WTC11 (cell line): ENCODE data around the gene ITFG1. TPM values are rescaled to one million over a fixed set of nuclear protein-coding genes. Genes with fewer than 3 reads are reported as not detected.
A peak's percentile ranks its signal among the peaks of the same experiment; 100 is the strongest.

Experiments
- ATAC-seq: fragments of 200-7000 bp; cut with Tn5 transposase; 2 replicates; pipeline ENCODE4 v1.10.0; 2021; ENCODE audit warnings: mild to moderate bottlenecking, moderate library complexity
- CTCF ChIA-PET: fragments of 300-600 bp; sonication (Branson Sonifier 250); formaldehyde crosslinking; loops from one replicate; lab custom pipeline; 2021; ENCODE audit warnings: antibody characterized with exemption; lab: Charles Lee
- POLR2A ChIA-PET: fragments of 350-600 bp; sonication (Branson Sonifier 250); formaldehyde crosslinking; loops from one replicate; lab custom pipeline; 2021; ENCODE audit warnings: antibody characterized with exemption; lab: Charles Lee
- DNase-seq: peaks from one replicate; pipeline ENCODE4 v3.0.0; 2021; ENCODE audit warnings: low spot score
- H3K27ac Mint-ChIP-seq: 2 replicates; pipeline ENCODE4 v1.8.0; 2021; ENCODE audit warnings: mixed read lengths
- H3K27me3 Mint-ChIP-seq: 2 replicates; pipeline ENCODE4 v1.8.0; 2021; ENCODE audit warnings: low read depth, mild to moderate bottlenecking, moderate library complexity, mixed read lengths
- H3K36me3 Mint-ChIP-seq: 2 replicates; pipeline ENCODE4 v1.8.0; 2021; ENCODE audit warnings: mixed read lengths
- H3K4me1 Mint-ChIP-seq: 2 replicates; pipeline ENCODE4 v1.8.0; 2022; ENCODE audit warnings: mixed read lengths
- H3K4me3 Mint-ChIP-seq: 2 replicates; pipeline ENCODE4 v1.8.0; 2021; ENCODE audit warnings: mild to moderate bottlenecking, moderate library complexity, mixed read lengths
- H3K9me3 Mint-ChIP-seq: 2 replicates; pipeline ENCODE4 v1.8.0; 2021; ENCODE audit warnings: mixed read lengths
- HMGA2 ChIP-seq: fragments of 250-450 bp; sonication (Bioruptor Pico); IDR thresholded peaks from 2 replicates; pipeline ENCODE4 v1.4.0; 2021; ENCODE audit warnings: mild to moderate bottlenecking, moderate library complexity
- JUN ChIP-seq: sonication (generic); formaldehyde crosslinking; IDR thresholded peaks from 2 replicates; pipeline ENCODE4 v1.8.0; 2023; ENCODE audit warnings: mild to moderate bottlenecking, missing genetic modification reagents
- MYBL2 ChIP-seq: sonication (generic); formaldehyde crosslinking; IDR thresholded peaks from 2 replicates; pipeline ENCODE4 v1.8.1; 2023; ENCODE audit warnings: mild to moderate bottlenecking, moderate library complexity, missing genetic modification reagents
- PRRX2 ChIP-seq: fragments of 250-450 bp; sonication (Bioruptor Pico); IDR thresholded peaks from 2 replicates; pipeline ENCODE4 v1.8.0; 2021; ENCODE audit warnings: mild to moderate bottlenecking
- TEAD4 ChIP-seq: sonication (generic); formaldehyde crosslinking; IDR thresholded peaks from 2 replicates; pipeline ENCODE4 v1.8.0; 2022; ENCODE audit warnings: mild to moderate bottlenecking, missing genetic modification reagents
- ZNF121 ChIP-seq: sonication (generic); formaldehyde crosslinking; IDR thresholded peaks from 2 replicates; pipeline ENCODE4 v1.8.0; 2023; ENCODE audit warnings: missing genetic modification reagents
- ZNF671 ChIP-seq: fragments of 250-450 bp; sonication (Bioruptor Pico); IDR thresholded peaks from 2 replicates; pipeline ENCODE4 v1.8.0; 2021; ENCODE audit warnings: mild to moderate bottlenecking
- total RNA-seq: library from RNA; stranded (reverse); gene quantifications from 3 replicates; pipeline ENCODE4 v1.2.3, GENCODE V29; 2021
- TF ChIP-seq, protein P1 (sequence below): sonication (generic); formaldehyde crosslinking; IDR thresholded peaks from 2 replicates; pipeline ENCODE4 v1.8.0; 2022; ENCODE audit warnings: mild to moderate bottlenecking, missing genetic modification reagents
- TF ChIP-seq, protein P2 (sequence below): sonication (generic); formaldehyde crosslinking; conservative IDR thresholded peaks from 2 replicates; pipeline ENCODE4 v1.8.1; 2022; ENCODE audit warnings: mild to moderate bottlenecking, missing genetic modification reagents
- TF ChIP-seq, protein P3 (sequence below): fragments of 250-450 bp; sonication (Bioruptor Pico); IDR thresholded peaks from 2 replicates; pipeline ENCODE4 v1.9.0; 2021; ENCODE audit warnings: mild to moderate bottlenecking, borderline replicate concordance
- TF ChIP-seq, protein P4 (sequence below): sonication (generic); formaldehyde crosslinking; IDR thresholded peaks from 2 replicates; pipeline ENCODE4 v1.8.1; 2023; ENCODE audit warnings: mild to moderate bottlenecking, missing genetic modification reagents, moderate library complexity
- TF ChIP-seq, protein P5 (sequence below): sonication (generic); formaldehyde crosslinking; IDR thresholded peaks from 2 replicates; pipeline ENCODE4 v1.8.0; 2022; ENCODE audit warnings: mild to moderate bottlenecking, missing genetic modification reagents
- TF ChIP-seq, protein P6 (sequence below): sonication (generic); formaldehyde crosslinking; conservative IDR thresholded peaks from 2 replicates; pipeline ENCODE4 v1.8.1; 2023; ENCODE audit warnings: mild to moderate bottlenecking, low read depth, missing genetic modification reagents, moderate library complexity
- TF ChIP-seq, protein P7 (sequence below): sonication (generic); formaldehyde crosslinking; IDR thresholded peaks from 2 replicates; pipeline ENCODE4 v1.8.0; 2022; ENCODE audit warnings: mild to moderate bottlenecking, missing genetic modification reagents
- TF ChIP-seq, protein P8 (sequence below): sonication (generic); formaldehyde crosslinking; IDR thresholded peaks from 2 replicates; pipeline ENCODE4 v1.8.1; 2023; ENCODE audit warnings: mild to moderate bottlenecking, missing genetic modification reagents, moderate library complexity
- TF ChIP-seq, protein P9 (sequence below): sonication (generic); formaldehyde crosslinking; IDR thresholded peaks from 2 replicates; pipeline ENCODE4 v1.8.1; 2022; ENCODE audit warnings: missing genetic modification reagents, borderline replicate concordance

Gene ITFG1
- total RNA-seq, 1 experiment from 2014 or later, result 21.1 TPM

DNA sequence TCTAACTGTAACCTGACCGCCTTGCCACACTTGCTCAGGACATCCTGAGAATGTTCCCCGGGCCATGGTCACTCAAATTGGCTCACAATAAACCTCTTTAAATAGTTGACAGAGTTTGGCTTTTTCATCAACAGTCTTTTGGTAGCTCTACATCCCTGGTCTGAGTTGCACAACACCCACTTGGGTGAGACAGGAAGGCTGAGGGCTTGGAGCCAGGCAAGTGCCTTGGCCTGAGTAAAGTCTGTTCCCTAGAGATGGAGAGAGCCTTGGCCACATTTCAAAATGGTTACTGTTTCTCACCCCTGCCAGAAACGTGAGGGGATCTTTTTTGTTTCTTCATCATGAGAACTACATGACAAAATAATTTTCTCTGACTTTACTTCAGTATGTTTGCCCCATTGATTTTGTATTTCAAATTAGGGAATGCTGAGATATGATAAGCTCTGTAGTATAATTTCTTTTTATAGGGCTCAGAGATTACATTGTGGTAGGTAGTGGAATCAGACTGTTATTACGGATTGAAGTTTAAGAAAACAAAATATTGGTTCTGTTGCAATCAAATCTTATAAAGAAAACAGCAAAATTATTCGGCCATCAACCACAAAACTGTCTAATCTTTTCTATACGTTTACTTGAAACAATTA, 263.2 kb downstream of the ITFG1 start (continued):
- TF ChIP-seq, protein P1, sequence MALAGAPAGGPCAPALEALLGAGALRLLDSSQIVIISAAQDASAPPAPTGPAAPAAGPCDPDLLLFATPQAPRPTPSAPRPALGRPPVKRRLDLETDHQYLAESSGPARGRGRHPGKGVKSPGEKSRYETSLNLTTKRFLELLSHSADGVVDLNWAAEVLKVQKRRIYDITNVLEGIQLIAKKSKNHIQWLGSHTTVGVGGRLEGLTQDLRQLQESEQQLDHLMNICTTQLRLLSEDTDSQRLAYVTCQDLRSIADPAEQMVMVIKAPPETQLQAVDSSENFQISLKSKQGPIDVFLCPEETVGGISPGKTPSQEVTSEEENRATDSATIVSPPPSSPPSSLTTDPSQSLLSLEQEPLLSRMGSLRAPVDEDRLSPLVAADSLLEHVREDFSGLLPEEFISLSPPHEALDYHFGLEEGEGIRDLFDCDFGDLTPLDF (CRISPR knock-in tag), result no peak
- TF ChIP-seq JUN (CRISPR knock-in tag), result no peak

DNA sequence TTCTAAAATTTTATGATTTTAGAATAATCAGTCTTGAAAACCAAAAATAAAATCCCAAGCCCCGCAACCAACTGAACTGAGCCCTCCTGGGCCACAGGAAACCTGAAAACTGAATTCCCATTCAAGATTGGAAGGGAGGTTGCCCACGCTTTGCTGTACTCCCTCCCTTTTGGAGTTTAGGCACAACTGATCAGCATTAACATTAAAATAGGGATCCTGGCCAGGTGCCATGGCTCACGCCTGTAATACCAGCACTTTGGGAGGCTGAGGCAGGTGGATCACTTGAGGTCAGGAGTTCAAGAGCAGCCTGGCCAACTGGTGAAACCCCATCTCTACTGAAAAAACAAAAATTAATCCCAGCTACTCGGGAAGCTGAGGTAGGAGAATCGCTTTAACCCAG, 264.4 kb downstream of the ITFG1 start:
- CTCF ChIA-PET, result no interaction called here
- no peak overlapping the region for H3K4me3 Mint-ChIP-seq
- peak overlapping the region; percentile 9; the same call in 1 of the 2 replicates for H3K27ac Mint-ChIP-seq
- ATAC-seq (peak; percentile 88), DNase-seq (peak; percentile 25)
- TF ChIP-seq, protein P2, sequence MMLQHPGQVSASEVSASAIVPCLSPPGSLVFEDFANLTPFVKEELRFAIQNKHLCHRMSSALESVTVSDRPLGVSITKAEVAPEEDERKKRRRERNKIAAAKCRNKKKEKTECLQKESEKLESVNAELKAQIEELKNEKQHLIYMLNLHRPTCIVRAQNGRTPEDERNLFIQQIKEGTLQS, result no peak
- TF ChIP-seq, protein P3, sequence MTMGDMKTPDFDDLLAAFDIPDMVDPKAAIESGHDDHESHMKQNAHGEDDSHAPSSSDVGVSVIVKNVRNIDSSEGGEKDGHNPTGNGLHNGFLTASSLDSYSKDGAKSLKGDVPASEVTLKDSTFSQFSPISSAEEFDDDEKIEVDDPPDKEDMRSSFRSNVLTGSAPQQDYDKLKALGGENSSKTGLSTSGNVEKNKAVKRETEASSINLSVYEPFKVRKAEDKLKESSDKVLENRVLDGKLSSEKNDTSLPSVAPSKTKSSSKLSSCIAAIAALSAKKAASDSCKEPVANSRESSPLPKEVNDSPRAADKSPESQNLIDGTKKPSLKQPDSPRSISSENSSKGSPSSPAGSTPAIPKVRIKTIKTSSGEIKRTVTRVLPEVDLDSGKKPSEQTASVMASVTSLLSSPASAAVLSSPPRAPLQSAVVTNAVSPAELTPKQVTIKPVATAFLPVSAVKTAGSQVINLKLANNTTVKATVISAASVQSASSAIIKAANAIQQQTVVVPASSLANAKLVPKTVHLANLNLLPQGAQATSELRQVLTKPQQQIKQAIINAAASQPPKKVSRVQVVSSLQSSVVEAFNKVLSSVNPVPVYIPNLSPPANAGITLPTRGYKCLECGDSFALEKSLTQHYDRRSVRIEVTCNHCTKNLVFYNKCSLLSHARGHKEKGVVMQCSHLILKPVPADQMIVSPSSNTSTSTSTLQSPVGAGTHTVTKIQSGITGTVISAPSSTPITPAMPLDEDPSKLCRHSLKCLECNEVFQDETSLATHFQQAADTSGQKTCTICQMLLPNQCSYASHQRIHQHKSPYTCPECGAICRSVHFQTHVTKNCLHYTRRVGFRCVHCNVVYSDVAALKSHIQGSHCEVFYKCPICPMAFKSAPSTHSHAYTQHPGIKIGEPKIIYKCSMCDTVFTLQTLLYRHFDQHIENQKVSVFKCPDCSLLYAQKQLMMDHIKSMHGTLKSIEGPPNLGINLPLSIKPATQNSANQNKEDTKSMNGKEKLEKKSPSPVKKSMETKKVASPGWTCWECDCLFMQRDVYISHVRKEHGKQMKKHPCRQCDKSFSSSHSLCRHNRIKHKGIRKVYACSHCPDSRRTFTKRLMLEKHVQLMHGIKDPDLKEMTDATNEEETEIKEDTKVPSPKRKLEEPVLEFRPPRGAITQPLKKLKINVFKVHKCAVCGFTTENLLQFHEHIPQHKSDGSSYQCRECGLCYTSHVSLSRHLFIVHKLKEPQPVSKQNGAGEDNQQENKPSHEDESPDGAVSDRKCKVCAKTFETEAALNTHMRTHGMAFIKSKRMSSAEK, result 0 out of 2 replicates have a peak, but pooled peaks have one; percentile 38
- peaks cover 33% of the 10 kb centered on the region for H3K4me1 Mint-ChIP-seq
- peaks cover 6% of the 10 kb centered on the region for H3K36me3 Mint-ChIP-seq
- H3K27me3 Mint-ChIP-seq, result no peaks in the 10 kb centered on the region
- peaks cover 7% of the 10 kb centered on the region for H3K9me3 Mint-ChIP-seq
- POLR2A ChIA-PET, result no interaction called here

DNA sequence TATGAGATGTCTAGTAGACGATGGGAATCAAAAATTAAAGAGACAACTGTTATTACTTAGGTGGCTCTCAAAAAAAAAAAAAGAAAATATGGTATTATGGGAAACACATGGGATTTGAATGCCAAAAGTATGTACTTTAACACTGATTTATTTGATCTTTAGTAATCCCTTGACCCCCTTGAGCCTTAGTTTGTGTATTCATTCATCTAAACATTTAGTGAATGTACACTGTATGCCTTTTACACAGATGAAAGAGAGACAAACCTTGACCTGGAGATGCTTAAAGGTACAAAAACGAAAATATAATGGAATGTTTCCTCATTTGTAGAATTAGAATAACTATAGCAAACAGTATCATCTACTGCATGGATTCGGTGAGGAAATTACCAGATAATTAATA, 278.5 kb downstream of the ITFG1 start:
- H3K4me1 Mint-ChIP-seq, result no peaks in the 10 kb centered on the region
- peaks cover 39% of the 10 kb centered on the region for H3K9me3 Mint-ChIP-seq
- DNase-seq (no peak), ATAC-seq (no peak)
- H3K36me3 Mint-ChIP-seq, result peaks cover 36% of the 10 kb centered on the region
- ChIA-PET CTCF (no interaction called here), POLR2A (no interaction called here)
- H3K4me3 Mint-ChIP-seq, result no peak overlapping the region
- H3K27ac Mint-ChIP-seq, result no peak overlapping the region
- H3K27me3 Mint-ChIP-seq, result peaks cover 4% of the 10 kb centered on the region; the same call in 1 of the 2 replicates
- no peak for TF ChIP-seq ZNF671 (CRISPR knock-in tag)
- TF ChIP-seq JUN (CRISPR knock-in tag), result no peak
- TF ChIP-seq PRRX2 (CRISPR knock-in tag), result no peak
- TF ChIP-seq, protein P4, sequence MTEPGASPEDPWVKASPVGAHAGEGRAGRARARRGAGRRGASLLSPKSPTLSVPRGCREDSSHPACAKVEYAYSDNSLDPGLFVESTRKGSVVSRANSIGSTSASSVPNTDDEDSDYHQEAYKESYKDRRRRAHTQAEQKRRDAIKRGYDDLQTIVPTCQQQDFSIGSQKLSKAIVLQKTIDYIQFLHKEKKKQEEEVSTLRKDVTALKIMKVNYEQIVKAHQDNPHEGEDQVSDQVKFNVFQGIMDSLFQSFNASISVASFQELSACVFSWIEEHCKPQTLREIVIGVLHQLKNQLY (CRISPR knock-in tag), result no peak
- TF ChIP-seq, protein P5, sequence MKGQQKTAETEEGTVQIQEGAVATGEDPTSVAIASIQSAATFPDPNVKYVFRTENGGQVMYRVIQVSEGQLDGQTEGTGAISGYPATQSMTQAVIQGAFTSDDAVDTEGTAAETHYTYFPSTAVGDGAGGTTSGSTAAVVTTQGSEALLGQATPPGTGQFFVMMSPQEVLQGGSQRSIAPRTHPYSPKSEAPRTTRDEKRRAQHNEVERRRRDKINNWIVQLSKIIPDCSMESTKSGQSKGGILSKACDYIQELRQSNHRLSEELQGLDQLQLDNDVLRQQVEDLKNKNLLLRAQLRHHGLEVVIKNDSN (CRISPR knock-in tag), result no peak
- TF ChIP-seq, protein P6, sequence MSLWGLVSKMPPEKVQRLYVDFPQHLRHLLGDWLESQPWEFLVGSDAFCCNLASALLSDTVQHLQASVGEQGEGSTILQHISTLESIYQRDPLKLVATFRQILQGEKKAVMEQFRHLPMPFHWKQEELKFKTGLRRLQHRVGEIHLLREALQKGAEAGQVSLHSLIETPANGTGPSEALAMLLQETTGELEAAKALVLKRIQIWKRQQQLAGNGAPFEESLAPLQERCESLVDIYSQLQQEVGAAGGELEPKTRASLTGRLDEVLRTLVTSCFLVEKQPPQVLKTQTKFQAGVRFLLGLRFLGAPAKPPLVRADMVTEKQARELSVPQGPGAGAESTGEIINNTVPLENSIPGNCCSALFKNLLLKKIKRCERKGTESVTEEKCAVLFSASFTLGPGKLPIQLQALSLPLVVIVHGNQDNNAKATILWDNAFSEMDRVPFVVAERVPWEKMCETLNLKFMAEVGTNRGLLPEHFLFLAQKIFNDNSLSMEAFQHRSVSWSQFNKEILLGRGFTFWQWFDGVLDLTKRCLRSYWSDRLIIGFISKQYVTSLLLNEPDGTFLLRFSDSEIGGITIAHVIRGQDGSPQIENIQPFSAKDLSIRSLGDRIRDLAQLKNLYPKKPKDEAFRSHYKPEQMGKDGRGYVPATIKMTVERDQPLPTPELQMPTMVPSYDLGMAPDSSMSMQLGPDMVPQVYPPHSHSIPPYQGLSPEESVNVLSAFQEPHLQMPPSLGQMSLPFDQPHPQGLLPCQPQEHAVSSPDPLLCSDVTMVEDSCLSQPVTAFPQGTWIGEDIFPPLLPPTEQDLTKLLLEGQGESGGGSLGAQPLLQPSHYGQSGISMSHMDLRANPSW (CRISPR knock-in tag), result no peak
- no peak for TF ChIP-seq ZNF121
- TF ChIP-seq MYBL2 (CRISPR knock-in tag), result no peak
- TF ChIP-seq, protein P7, sequence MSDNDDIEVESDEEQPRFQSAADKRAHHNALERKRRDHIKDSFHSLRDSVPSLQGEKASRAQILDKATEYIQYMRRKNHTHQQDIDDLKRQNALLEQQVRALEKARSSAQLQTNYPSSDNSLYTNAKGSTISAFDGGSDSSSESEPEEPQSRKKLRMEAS (CRISPR knock-in tag), result no peak
- TF ChIP-seq, protein P8, sequence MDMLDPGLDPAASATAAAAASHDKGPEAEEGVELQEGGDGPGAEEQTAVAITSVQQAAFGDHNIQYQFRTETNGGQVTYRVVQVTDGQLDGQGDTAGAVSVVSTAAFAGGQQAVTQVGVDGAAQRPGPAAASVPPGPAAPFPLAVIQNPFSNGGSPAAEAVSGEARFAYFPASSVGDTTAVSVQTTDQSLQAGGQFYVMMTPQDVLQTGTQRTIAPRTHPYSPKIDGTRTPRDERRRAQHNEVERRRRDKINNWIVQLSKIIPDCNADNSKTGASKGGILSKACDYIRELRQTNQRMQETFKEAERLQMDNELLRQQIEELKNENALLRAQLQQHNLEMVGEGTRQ, result no peak
- TF ChIP-seq TEAD4, result no peak
- TF ChIP-seq, protein P9, sequence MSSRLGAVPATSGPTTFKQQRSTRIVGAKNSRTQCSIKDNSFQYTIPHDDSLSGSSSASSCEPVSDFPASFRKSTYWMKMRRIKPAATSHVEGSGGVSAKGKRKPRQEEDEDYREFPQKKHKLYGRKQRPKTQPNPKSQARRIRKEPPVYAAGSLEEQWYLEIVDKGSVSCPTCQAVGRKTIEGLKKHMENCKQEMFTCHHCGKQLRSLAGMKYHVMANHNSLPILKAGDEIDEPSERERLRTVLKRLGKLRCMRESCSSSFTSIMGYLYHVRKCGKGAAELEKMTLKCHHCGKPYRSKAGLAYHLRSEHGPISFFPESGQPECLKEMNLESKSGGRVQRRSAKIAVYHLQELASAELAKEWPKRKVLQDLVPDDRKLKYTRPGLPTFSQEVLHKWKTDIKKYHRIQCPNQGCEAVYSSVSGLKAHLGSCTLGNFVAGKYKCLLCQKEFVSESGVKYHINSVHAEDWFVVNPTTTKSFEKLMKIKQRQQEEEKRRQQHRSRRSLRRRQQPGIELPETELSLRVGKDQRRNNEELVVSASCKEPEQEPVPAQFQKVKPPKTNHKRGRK (CRISPR knock-in tag), result no peak
- no peak for TF ChIP-seq HMGA2 (CRISPR knock-in tag)
